Erythroblast (primary cell): Measurements from ENCODE around the gene TBX4.

Experiments used
- DNase-seq, 2 experiments: peaks; one replicate each; lab custom pipeline; 2025; lab: John Stamatoyannopoulos, UW
- GATA1 ChIP-seq: IDR thresholded peaks from 2 replicates; pipeline ENCODE4 v1.6.1; 2011; ENCODE audit warnings: low read depth, mild to moderate bottlenecking, control low read depth, low read length, moderate library complexity
- POLR2A ChIP-seq: IDR thresholded peaks from 2 replicates; pipeline ENCODE4 v1.6.1; 2011; ENCODE audit warnings: mild to moderate bottlenecking, low read length

Gene TBX4

DNA sequence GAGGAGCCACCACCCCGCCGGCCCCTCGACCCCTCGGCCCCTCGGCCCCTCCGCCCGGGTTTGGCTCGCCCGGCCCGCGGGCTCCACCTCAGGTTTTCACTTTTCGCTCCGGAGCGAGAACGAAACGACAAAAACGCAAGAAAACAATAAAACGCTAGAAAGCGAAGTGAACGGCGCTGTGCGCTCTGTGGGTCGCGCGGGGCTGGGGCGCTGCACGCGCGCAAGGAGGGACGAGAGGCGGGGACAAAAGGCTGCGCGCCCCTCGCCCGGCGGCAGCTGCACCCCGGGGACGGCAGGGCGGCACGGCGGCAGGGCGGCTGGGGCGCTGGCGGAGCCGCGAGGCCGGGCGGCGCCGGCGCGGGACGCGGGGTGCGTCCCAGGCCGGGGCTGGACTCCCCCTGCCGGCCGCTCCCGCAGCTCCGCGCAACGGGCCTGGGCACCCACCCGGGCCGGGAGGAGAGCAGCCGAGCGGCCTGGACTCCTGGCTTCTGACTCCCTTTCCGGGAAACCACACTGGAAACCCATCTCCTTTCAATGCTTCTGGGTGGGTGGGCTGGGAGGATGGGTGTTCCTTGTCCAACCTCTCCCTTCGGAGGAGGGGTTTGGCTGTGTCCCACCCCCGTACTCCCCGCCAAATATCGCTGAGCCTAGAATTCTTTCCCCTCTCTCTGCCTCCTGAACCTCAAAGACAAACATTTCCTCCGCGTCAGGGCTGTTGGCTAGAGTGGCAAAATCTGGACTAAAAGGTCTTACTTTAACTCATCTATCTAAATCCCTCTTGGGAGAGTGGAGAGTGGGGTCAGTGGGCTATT, 42.7 kb upstream of the TBX4 start:
- peak; percentile 54 to 74 for DNase-seq
- TF ChIP-seq POLR2A (no peak), GATA1 (no peak)

DNA sequence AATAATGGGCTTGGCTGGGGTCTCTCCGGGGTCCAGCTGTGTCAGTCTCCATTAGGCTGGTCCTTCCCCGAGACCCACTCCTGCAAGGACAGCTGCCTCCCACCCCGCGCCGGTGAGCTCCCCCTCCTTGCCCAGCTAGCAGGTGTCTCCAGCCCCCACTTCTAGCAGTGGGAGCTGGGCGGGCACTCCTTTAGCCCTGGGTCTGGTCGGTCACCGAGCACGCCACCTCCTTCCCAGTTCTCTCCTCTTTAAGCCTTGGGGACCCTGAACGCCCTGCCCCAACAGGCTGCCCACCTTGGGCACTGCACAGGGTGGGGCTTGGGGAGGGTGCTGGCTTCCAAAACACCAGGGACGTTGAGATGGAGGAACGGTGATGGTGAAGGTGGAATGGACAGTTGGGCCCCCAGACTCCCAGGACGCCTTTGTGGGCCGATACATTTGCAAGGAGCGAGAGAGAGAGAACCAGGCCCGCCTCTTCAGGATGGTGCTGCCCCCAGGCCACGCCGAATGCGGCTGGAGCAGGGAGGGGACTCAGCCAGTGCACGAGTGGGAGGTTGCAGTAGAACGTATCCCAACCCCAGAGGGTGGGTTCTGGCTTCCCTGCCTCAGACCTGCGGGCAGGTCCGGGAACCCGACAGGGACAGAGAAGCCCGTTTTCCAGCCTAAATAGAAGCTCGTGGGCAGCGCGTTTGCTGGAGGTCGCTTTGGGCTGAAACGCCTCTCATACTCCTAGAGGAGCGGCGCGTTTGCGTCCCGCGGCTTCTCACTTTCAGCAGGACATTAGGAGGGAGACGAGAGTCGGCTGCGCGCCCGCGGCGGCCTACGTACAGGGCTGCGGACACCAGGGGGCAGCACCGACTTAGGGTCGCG, 41.8 kb upstream of the TBX4 start:
- TF ChIP-seq GATA1 (no peak), POLR2A (no peak)

DNA sequence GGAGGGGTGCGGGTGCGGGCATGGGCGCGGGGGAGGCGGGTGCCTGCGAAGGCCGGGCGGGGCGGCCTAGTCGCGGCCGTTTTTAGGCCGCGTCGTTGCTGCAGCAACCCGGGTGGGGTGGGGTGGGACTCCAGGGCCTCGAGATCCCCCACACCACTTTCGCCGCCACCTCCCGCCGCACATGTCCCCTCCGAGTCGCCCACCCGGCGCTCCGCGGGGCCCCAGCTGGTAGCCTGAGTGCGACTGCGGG, 41.3 kb upstream of the TBX4 start:
- DNase-seq, result no peak
- TF ChIP-seq POLR2A, result no peak
- TF ChIP-seq GATA1, result no peak

More for the DNA sequence above, 41.8 kb upstream of the TBX4 start:
- DNase-seq, result peak; percentile 80 to 87

DNA sequence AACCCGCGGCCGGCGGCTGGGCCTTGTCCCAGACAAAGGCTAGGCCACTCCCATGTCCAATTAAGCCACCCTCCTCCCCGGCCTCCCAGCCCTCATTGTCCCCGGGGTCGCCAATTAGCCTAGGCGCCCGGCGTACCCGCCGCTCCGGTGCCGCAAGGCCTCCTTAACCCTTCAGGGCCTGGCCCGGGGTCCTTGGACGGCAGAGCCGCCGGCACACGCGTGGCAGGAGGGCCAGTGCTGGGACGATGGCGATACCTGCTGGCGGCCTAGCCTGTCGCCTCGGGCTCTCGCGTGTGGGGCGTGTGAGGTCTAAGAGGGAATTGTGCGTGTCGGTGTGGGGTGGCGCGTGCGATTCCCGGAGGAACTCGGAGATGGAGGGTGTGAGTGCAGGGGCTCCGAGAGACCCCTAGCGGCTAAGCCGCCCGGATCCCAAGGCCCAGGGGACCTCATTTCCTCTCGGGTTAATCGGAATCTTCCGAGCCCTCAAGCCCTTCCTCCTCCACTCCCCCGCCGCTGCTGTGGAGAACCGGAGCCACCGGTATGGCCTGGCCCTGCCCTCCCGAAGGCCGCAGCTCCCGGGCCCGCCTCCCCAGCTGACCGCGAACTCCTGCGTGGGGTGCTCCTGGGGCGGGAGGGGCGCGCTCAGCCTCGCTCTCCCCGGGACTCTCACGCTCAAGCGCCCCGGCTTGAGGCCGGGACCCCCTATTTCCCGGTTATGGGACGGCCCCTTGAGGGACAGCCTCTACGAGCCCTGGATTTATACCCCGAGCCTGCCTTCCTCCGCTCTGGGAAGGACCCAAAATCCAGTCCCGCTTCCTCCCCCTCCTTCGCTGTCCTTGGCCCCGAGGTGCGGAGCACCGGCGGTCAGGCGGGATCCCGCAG, 40.7 kb upstream of the TBX4 start:
- TF ChIP-seq GATA1, result no peak
- no peak for TF ChIP-seq POLR2A
- peak in 1 of 2 experiments; percentile 50 for DNase-seq

DNA sequence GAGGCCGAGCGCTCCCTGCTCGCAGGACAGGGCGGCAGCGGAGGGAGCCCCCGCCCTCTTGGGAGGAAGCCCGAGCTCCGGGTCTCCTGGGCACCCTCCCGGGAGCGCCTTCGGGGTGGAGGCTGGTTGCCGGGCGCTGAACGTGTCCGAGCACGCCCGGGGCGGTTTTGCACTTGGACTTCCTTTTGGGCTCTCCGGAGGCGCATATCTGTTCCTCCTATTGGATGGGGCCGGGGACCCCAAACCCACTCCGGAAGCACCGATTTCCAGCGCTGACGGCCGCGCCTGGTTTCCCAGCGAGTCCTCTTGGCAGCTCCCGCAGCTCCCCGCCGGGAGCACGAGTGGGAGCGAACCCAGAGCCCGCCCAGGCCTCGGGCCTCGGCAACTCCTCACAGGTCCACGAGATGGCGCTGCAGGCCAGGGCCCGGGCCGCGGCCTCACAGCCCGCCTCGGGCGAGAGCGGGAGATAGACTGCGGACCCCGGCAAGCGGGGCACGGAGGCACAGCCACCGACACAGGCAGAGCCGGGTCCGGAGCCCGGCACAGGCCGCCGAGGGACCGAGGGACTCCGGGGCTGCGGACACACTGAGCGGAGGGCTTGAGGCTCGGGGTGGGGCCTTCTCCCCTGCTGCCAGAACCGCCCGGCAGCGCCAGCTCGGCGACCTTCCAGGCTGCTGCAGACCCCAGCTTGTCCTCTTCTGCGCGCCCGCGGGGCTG, 39.9 kb upstream of the TBX4 start:
- DNase-seq, result peak; percentile 66 to 82
- no peak for TF ChIP-seq GATA1
- TF ChIP-seq POLR2A, result no peak

DNA sequence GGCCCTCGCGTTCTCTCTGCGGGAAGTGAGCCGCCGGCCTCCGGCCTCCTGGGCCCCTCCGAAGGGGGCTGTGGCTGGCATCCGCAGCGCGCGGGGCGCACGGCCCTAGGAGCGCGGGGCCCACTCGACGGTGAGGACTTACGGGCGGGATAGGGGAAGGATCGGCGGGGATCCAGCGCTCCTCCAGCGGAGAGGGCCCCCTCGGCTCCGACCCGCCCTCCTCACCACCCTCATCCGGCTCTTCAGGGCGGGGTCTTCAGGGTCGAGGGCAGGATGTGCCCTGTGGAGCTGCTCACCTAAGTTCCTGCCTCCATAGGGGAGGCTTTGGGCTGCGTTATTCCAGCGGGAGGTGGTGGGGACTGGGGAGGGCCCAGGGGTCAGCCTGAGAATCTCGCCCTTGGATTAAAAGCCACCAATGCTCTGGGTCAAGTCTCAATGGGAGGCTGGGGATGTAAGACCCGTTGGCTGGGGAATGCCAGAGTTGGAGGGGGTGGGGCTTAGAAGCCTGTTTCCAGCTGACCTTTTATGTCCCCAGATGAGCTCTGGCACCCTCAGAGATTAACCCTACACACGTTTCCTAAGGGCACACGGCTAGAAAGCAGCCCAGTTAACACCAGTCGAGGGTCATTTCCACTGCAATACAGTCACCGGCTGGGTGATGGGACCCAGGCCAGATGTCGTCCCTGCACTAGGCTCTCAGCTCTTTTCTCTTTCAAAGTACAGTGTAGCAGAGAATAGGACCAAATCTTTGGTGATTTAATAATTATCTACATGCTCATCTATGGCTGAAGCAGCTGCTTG, 39.2 kb upstream of the TBX4 start:
- TF ChIP-seq POLR2A, result no peak
- no peak for TF ChIP-seq GATA1
- no peak for DNase-seq

DNA sequence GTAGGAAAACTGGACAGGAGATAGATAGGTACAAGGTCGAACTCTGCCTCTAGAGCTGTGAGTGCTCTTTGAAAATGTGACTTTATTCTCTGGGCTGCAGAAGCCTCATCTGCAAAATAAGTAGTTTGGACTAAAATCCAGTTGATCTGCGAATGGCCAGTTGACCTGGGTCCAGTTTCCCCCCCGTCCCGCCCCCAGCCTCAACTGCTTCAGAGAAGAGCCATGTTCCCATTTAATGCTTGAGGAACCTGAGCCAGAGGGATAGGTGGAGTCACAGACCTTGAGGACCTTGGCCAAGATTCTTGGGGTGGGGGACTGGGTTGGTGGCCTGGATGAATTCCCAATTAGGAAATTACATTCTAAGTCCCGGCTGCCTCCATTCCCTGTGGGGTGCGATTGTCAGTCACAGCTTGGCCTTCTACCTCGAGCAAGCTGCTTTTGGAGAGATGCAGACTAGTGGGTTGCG, 38.5 kb upstream of the TBX4 start:
- TF ChIP-seq GATA1 (no peak), POLR2A (no peak)
- no peak for DNase-seq

DNA sequence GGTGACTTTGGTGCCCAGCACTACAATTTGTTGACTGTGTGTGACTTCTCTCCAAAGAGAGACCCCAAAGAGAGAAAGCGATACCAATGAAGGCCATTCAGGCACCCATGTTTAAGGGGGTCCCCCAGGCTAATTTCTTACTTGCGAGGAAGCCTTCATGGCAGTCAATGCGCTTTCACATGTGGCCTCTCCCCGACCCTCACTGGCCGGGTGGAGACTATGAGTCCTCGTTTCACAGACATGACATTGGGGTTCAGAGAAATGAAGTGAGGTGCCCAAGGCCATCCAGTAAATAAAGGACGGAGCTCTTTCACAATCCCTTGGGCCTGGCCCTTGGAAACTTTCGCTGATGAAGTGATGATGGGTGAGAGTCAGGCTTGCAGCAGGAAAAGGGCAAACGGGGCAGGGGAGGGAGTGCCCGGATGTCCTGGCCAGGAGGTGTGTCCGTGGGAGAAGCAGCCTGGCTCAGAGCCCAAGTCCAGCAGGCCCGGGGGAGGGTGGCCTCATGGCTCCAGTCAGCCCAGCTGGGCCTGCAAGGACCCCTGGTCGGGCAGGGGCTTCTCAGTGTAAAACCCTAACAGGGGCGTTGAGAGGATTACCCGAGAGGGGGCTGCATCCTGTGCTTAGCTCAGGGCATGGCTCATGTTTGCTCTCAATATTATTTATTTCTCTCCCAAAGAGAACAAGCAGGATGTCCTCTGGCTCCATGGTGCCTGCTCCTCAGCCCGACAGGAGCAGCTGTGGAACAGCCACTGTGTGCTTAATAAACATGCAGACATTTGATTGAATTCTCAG, 37.9 kb upstream of the TBX4 start:
- TF ChIP-seq POLR2A (no peak), GATA1 (no peak)
- DNase-seq, result no peak

DNA sequence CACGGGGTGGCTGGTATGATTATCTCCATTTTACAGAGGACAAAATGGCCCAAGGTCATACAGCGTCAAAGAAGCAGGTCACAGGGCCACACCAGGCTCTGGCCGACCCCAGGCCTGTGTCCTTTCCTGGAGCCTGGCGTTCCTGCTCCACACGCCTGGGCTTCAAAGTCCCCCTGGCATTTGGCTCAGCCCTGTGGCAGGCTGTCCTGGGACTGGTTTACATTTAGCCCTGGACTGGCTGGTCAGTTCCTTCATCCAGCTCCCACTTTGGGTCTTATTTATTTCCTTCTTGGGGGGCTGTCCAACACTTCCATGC, 37.3 kb upstream of the TBX4 start:
- no peak for DNase-seq
- TF ChIP-seq GATA1, result no peak
- no peak for TF ChIP-seq POLR2A

DNA sequence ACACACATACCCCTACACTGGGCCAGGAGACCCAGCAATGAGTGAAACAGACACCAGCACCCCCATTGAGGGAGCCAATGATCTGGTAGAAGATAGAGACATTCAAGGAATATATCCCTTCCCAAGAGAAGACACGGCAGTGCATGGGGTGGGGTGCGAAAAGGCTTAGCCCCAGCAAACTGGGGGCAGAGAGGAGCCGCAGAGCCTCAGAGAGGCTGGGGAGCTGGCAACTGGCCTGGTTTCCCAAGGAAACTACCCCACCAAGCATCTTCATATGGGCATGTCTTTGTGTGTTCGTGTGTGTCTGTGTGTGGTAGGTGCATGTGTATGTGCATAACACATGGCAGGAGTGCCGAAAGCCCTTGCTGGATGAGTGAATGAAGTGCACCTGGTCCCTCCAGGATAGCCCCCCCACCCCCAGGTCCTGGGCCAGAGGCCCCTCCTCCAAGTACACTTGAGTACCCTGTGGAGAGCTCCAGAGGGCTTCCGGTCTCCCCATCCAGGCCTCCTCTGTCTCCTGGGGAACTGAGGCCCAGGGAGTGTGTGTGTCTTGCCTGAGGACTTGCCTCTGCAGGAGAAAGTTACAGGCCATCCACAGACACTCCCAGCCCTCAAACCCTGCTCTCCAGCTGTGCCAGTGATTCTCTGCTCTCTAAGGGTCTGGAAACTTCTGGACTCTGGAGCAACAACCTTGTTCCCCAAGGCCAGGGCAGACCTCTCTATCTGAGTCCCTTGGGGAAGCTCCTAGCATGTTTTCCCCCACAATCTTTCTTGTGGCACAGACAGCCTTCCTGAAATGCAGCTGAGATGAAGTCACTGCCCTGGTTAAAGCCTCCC, 36.6 kb upstream of the TBX4 start:
- DNase-seq, result no peak
- TF ChIP-seq POLR2A, result no peak
- no peak for TF ChIP-seq GATA1

DNA sequence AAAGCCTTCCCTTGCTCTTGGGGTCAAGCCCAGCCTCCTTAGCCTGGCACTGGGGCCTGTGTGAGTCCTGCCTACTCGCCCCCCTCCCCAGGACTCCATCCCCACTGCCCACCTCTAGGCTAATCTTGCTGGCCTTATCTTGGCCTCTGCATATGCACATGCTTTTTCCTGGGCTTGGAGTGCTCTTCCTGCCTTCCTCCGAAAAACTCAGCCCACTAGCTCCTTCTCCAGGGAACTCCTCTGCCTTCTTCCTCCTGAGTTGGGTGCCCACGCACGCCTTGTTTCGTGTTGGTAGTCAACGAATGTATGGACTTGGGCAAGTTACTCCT, 36.0 kb upstream of the TBX4 start:
- no peak for TF ChIP-seq GATA1
- no peak for TF ChIP-seq POLR2A
- no peak for DNase-seq
